Epidermal melanocyte (primary cell): ENCODE data around the gene NCBP3.

Source experiments
- DNase-seq: peaks from one replicate; pipeline ENCODE4 v3.0.0; 2011; ENCODE audit warnings: low spot score; ENCODE audit not compliant: insufficient read length

NCBP3 gene

DNA sequence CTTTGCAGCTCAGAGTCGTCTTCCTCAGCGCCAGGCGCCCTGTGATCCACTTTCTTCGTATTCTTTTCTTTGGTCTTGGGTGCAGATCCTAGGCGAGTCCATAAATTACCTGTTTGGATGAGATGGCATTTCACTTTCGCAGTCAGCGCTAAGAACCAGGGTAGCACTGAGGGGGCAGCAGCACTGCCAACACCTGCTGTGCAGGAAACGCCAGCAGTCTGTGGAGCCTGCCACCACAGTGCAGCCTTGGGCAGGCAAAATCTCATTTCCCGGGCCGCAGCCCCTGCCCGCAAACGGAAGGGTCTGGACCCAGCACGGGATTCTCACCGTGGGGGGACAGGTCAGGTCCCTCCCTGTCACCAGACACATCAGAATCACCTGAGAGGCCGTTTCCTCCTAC lies 32.9 kb downstream of the NCBP3 start:
- no peak for DNase-seq

DNA sequence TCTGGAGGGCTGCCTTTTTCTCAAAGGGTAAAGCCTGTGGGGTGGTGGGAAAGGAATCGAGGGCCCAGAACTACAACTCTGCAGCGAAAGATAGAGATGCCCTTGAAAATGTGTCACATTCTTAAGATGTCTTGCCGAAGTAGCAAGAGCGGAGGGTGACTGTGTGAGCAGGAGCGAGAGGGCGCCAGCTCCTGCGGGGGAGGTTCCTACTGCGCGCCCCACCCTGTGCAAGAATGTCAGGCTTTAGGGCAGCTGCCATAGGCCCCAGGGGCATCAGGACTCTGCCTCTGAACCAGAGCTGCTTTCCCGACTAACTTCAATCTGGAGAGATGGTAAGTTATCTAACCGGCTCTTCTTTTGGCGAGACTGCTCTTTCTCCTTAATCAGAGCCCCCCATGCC lies 33.3 kb downstream of the NCBP3 start:
- no peak for DNase-seq

DNA sequence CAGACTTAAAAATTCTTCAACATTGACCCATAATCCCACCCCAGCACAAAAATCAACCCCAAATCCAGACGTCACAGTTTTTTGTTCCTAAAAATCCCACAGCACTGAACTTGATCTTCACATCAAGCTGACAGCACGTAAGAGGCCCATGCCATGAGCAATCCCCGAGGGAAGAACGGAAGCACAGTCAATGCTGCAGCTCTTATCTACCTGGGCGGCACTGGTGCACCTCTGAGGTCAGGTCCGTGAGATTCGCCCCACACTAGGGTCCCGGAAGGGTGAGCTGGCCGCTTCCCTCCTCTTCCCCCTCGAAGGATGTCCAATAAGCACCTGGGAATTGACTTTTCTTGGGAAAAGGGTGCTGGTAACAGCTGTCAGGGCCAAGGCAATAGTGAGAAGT lies 33.8 kb downstream of the NCBP3 start:
- no peak for DNase-seq

DNA sequence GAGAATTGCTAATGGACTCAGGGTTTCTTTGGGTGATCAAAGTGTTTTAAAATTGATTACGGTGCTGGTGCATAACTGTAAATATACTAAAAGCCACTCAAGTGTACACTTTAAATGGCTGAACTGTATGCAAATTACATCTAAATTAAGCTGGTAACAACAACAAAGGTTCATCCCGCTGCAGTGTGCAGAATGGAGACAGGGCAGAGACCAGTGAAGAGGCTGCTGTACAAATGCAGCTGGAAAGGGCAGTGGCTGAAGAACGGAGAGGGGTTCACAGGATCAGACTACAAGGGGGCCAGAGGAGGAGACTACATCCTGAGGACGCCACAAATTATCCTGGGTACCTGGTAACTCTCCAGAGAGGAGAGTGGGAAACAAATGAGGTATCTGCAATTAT lies 36.0 kb downstream of the NCBP3 start:
- DNase-seq = no peak

DNA sequence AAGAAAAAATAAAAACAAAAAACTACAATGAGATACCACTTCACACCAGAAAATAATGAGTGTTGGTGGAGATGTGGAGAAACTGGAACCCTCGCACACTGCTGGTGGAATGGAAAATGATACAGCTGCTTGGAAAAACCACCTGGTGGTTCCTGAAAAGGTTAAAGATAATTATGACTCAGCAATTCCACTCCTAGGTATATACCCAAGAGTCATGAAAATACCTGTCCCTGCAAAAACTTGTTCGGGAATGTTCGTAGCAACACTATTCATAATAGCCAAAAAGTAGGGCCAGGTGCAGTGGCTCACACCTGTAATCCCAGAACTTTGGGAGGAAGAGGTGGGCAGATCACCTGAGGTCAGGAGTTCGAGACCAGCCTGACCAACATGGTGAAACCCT lies 36.9 kb downstream of the NCBP3 start:
- DNase-seq = no peak

DNA sequence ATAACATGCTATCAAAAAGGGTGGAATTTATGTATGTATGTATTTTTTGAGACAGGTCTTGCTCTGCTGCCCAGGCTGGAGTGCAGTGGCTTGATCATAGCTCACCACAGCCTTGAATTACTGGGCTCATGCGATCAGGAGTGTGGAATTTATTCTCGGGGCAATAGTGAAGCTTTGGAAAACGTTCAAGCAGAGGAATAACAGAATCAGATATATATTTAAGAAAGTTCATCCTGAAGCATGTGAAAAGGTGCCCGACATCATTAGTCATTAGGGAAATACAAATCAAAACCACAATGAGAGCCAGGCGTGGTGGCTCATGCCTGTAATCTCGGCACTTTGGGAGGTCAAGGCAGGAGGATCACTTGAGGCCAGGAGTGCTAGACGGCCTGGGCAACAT lies 37.3 kb downstream of the NCBP3 start:
- no peak for DNase-seq

DNA sequence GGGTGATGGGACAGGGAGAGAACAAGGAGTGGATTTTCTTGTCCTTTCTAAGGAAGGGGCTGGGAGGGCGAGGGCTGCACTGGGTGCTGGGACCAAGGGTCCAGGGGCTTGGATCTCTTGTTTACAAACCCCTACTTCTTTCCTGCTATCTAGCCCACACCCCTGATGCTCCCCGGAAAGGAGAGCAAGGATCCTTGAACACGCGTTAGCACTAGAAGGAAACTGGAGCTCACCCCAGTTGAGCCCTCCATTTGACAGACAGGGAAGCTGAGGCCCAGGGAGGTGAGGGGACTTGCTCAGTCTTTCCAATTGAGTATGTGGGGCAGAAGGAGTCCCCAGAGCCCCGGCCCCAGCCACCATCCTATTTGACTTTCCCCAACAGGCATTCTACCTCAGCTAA lies 40.5 kb downstream of the NCBP3 start:
- no peak for DNase-seq

DNA sequence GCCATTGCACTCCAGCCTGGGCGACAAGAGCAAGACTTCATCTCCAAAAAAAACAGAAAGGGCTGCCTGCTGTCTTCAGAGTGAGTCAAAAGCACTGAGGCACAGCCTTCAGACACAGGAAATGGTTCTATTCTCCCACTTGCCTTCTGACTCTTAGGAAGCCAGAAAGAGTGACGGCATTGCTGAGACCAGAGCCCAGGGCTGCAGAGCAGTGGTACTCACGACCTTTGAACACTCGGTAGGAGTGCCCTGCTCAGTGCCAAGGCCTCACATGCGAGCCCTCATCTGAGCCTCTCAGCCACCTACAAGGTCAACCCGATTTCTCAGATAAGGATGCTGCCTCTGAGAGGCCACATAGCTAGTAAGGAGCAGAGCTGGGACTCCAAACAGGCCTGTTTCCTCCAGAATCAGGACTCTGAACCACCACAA lies 41.5 kb downstream of the NCBP3 start:
- DNase-seq = no peak

DNA sequence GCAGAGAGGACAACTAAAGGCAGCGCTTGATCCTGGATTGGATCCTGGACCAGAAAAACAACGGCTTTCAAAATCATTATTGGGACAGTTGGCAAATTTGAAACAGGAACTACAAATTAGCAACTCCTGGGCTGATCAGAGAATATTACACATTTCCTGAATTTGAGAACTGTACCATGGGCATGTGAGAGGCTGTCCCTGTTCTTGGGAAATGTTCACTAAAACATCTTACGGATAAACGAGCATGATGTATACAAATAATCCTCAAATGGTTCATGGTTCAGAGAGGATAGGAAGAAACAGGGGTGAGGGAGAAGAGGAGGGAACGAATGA lies 42.8 kb downstream of the NCBP3 start:
- DNase-seq = no peak

DNA sequence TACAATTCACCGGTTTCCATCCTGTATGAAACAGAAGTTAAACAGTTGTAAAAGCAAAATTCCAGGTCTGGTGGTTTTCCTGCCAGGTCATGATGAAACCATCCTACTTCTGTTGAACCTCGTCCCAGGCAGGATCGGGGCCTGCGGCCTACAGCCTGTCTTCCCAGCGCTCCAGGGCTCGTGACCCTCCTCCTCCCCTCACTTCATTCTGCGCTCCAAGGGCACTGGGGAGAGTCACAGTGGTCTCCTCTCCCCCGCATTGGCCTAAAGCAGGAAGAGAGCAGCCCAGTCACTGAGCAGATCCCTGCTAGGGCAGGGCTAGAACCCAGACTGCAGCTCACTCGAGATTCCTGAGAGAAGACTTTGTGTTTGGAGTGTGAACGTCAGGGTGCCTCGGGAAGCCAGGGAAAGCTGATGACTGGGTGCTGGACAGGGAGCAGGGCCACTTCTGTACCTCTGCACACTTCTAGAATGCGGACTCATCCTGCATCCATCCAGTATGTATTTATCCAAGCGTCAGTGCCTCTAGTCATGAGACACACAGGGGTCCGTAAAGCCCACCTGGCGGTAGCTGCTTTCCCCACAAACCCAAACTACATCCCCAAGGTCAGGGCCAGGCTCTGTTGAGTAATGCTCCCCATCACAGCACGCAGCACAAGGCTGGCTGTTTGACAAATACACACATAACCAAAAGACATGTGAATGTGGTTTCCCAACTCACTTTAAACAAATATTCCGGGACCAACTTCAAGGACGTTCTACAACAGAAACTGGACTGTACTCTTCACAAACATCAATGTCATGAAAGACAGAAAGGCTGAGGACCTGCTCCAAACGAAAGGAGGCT lies 43.4 kb downstream of the NCBP3 start:
- DNase-seq = no peak

DNA sequence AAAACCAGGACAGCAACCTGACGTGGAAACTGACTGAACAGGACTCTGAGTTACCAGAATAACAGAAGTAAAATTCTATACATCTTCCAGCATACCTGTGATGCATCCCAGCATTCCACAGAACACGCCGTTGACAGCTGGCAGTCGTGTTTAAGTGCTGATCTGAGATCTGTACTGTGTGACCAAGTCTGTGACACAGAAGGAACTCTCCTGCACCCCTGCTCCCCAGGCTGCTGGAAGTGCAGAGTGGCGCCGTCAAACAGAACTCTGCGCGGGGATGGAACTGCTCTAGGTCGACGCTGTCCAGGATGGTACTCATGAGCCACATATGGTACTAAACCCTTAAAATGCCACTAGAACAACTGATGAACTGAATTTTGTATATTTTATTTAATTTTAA lies 44.3 kb downstream of the NCBP3 start:
- no peak for DNase-seq

DNA sequence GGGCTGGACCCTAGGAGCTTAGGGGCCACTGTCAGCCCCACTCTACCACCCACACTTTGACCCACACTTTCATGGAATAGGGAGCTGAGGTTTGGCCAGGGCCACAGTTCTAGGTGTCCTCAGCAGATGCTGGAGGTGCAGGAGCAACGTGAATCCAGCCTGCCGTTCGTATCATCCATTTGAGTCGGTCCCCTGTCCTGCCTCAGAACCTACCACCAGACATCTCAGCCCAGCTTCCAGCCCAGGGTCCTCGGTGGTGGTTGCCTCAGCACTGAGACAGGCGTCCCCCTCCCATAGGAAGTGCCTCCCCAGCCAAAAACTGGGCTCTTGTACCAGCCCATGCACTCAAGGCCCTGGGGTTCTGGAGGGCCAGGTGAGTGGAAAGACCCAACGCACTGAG lies 44.7 kb downstream of the NCBP3 start:
- no peak for DNase-seq

DNA sequence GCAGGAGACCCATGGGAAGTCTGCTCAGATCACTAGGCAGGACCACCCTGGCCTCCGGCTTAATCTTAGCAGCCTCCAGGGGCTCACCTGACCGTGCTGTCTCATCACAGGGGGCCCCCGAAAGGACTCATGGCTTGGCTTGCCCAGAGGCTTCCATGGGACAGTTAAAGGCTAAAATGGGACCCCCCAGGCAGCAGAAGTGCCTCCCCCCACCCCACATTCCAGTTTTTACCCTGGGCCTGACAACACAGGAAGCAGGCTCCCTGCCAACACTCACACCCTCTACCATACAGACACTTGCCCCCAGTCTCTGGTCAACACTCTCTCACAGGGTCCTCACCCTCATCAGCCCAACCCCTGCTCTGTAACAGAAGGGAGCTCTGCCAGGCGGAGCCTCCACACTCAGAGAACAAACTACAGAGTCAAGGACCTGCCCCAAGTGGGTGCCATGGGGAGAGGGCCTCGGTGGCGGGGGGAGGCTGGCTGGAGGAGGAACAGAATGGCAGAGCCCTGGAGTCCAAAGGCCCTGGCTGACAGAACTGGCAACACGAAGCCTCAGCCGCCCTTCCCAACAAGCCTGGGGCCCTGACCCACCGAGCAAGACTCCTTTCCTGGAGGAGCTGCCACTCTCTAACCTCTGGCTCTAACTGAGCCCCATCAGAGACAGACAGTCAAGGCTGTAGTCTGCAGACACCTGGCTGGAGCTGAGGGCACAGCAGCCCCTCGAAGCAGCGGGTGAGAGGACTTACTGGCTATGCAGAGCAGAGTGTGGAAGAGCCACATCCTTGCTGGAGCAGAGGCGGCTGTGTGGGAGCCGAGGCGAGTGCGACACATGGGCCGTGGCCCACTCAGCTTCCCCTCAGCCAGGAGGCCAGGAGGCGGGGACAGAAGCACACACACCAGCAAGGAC lies 45.4 kb downstream of the NCBP3 start, which contains the start of gene ITGAE:
Gene ITGAE, minus strand, starts transcription at position 827 of the 910 bp plus-strand sequence. Its CDS starts 44 bp downstream, at position 783.
- DNase-seq = no peak

DNA sequence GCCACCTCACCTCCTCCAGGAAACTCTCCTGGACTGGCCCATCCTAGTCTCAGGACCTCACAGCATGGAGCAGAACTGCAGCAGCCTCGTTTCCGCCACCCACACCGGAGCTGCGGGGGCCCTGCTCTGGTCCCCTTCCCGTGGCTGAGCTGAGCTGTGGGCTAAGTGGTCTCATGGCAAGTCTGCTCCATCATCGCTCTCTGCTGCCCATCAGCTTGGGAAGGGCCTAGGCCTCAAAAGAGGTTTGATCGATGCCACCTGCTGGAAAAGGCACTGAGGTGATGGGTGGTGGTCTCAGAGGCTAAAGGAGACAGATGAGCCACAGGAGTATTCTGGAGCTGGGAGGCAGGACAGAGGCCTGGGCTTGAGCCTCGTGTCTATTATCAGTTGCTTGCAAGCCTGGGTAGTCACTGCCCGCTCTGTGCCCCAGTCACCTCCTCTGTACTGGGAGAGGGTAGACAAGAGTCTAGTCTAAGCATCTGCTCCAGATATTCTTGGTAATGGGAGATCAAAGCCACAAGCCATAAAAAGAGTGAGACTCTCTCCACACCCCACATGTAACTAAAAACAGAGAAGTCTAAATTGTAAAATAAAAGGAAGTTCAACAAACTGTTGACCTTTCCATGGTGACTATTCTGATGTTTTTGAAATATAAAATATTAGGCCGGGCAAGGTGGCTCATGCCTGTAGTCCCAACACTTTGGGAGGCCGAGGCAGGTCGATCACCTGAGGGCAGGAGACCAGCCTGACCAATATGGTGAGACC lies 46.7 kb downstream of the NCBP3 start:
- no peak for DNase-seq

DNA sequence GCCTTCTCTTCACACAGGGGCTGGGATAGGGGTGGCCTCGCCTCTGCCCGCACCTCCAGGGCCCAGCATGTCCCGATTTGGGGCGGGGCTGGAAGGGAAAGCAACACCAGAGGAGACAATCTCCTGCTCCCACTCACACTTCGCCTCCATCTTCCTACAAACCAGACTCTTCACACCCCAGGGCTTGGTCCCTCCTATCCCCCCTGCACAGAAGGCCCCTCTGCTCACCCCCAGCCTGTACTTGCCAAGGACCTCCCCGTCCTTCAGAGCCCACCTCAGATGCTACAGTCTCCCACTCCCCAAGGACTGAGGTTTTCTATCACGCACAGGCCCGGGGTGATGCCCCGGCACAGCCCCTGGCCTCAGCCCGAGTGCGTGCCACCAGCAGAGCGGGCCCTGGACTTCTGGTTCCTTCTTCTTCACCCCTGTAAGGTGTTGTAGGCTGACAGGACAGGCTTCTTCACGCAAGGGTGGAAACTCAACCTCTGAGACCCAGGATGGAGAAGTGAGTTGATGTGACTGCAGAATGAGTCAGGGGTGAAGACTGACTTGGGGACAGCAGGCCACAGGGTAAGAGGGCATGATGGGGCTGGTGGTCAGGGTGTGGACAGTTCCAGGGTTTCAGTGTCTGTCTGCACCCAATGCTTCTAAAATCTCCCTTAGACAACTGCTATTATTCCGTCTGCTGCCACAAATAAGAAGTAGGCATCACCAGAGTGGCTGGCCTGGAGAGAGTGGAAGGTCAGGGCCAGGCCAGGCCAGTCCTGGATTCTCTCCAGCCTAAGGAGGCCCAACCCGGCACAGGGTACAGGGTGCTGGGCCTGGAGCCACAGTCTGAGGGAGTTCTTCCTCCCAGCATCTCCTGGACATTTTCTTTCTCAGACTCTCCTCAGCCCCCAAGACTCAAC lies 47.5 kb downstream of the NCBP3 start:
- no peak for DNase-seq

DNA sequence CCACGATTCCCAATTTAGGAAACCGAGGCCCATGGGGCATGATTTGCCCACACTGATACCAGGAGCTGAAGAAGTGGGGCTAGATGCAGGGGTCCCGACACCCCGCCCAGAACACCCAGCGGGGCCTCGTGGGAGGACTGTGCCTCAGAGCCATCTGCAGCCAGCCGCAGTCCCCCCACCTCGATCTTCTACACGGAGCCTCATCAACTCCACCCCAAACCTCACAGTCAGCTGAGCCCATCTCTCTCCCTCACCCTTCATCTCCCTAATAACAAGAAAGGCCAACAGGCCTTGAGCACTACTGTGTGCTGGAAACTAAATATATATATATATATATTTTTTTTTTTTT lies 49.2 kb downstream of the NCBP3 start:
- DNase-seq = no peak

DNA sequence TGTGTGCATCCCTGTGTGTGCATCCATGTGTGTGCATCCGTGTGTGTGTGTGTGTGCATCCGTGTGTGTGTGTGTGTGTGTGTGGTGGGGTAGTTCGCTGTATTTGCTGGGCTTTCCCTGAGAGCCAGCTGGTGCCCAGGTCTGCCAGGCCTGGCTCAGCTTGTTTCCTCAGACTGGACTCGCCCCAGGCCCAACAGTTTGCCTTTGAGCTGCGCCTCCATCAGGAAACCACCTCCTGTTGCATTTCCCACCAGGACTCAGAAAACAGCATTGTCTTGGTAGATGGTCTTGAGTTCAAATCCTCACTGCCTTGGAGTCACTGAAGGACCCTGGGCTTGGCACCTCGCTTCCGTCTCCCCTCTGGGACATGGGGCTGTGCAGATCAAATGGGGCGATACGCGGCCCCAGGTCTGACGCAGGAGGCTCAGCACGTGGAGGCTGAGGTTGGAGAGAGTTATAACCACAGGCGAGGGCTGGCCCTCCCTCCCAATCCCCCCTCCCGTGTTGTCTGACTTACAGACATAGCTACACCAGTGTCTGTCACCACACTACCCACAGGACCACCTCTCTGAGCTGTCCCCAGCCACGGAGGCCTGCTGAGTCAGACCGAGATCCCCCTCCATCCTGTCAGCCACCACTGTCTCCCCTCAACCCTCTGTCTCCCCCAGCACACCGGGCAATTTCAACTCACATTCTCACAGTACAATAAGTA lies 49.8 kb downstream of the NCBP3 start:
- DNase-seq = no peak

DNA sequence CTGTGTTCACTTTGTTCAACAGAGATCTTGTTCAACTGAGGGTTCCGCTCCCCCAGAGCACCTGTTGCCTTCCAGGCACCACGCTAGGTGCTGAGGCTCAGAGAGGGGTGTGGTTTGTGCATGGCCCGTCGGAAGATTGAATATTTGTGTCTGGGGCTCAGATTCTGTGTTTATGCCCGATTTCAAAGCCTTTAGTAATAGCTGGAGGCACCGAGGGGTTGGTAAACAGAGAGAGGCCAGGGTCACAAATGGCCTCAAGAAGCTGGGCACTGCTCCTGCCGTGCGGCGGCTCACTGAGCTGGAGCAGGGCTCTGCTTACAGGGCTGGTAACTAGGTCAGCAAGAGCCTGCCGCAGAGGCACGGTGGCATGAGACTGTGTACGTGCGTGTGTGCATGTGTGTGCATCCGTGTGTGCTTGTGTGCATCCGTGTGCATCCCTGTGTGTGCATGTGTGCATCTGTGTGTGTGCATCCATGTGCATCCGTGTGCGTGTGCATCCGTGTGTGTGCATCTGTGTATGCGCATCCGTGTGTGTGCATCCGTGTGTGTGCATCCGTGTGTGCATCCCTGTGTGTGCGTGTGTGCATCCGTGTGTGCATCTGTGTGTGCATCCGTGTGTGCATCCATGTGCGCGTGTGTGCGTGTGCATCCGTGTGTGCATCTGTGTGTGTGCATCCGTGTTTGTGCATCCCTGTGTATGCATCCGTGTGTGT lies 50.5 kb downstream of the NCBP3 start:
- no peak for DNase-seq

DNA sequence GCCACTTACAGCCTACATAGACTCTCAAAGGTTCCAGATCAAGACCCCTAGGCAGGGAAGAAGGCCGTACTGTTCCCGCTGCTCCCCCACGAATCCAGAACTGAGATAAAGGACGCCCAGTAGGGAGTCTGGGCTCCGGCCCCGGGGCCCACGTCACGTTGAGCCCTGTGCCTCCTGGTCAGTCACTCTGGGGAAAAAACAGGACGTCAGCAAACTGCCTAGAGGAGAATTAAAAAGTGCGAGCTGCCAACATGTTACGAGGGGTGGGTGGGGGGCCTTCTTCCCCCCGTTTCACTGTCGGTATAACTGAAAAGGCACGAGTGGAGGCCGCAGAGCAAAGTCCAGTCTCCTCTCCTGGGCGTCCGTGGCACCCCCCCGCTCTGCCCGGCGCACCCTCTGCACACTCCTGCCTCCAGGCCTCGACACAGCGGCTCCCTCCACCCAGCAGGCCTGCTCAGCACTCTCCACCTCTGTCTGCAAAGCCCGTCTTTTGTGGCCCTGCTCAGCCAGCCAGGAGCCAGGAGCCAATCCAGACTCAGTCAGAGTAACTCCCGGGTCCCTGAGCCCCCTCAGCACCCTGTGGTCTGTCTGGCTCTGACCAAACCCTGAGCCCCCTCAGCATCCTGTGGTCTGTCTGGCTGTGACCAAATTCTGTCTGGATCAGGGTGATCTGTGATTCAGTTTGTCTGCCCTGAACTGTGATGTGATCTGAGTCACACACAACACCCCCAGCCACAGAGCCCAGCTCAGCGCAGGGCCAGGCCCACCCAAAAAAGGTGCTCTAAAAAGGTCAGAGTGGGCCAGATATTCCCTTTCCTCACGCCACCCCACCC lies 51.3 kb downstream of the NCBP3 start:
- DNase-seq = no peak
